Measurements from ENCODE around the gene UBASH3A.

The UBASH3A gene, protein sequence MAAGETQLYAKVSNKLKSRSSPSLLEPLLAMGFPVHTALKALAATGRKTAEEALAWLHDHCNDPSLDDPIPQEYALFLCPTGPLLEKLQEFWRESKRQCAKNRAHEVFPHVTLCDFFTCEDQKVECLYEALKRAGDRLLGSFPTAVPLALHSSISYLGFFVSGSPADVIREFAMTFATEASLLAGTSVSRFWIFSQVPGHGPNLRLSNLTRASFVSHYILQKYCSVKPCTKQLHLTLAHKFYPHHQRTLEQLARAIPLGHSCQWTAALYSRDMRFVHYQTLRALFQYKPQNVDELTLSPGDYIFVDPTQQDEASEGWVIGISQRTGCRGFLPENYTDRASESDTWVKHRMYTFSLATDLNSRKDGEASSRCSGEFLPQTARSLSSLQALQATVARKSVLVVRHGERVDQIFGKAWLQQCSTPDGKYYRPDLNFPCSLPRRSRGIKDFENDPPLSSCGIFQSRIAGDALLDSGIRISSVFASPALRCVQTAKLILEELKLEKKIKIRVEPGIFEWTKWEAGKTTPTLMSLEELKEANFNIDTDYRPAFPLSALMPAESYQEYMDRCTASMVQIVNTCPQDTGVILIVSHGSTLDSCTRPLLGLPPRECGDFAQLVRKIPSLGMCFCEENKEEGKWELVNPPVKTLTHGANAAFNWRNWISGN

DNA sequence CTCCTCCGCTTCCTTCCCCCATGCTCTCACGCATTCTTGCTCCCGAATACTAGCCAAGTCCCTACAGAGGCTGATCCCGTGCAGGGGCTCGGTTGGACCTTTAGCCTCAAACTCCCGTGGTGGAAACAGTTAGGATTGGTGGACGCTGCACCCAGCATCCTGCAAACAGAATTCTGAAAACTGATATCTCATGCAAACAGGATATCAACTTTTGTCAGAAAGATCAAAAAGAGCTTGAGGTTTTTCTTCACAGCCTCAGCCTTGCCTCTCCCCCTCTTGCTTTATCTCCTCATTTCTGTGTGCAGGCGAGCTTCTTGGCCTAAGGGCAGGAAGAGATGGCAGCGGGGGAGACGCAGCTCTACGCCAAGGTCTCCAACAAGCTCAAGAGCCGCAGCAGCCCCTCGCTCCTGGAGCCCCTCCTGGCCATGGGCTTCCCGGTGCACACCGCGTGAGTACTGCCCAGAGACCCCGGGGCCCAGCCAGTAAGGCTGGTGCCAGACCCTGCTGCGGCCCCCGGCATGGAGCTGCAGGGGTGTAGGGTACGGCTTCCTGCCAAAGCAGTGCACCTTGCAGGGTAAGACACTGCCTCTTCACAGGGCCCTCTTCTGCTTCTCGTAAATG lies at the start of gene UBASH3A:
UBASH3A (plus strand) TSS at position 292 of the 621 bp plus-strand sequence; CDS start at position 336, 44 bp downstream.
- no peak for DNase-seq (ENCODE audit: low spot score)

DNA sequence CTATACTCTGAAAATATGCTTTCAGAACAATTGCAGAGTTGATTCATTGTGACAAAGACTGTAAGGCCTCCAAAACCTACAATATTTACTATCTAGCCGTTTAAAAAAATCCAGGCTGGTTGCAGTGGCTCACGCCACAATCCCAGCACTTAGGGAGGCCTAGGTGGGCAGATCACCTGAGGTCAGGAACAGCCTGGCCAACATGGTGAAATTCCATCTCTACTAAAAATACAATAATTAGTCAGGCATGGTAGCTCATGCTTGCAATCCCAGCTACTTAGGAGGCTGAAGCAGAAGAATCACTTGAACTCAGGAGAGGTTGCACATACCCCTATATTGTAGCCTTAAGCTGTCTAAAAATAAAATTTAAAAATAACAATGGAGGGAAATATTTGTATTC lies 47.7 kb upstream of the UBASH3A start:
- DNase-seq (ENCODE audit: low spot score) = no peak

DNA sequence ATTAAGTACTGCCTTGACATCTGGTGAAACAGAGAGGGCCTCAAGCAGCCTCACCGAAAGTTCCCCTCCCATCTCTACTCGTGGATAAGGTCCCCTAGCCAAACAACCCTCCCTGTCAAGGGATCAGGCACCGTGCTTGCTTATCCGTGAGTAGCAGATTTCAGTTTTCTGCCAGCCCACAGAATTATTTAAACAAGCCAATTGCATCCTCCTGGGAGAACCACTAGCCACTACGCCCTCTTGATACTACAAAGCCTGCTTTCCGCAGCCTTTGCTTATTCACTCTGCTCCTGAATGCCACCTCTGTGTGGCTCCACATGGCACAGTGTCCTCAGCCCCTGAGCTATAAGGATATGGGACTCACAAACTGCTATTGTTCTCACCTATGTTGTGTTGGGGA lies 47.1 kb upstream of the UBASH3A start:
- no peak for DNase-seq (ENCODE audit: low spot score)

DNA sequence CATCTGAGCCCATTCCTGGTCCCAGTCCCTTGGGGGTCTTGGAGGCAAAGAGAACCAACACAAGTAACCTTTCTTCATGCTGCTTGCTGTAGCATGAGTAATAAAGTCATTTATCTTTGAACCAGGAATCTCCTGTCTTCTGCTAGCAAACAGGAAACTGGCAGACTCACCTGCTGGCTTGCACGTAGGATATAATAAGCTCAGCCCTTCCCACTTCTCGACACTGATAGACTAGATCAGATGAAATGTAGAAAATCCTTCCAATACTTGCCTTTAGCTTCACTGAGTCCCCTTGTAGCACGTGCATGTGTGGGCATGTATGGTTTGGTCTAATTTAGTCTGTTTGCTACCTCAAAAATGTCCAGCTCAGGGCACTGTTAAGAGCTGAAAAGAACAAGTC lies 46.4 kb upstream of the UBASH3A start:
- DNase-seq (ENCODE audit: low spot score) = no peak

DNA sequence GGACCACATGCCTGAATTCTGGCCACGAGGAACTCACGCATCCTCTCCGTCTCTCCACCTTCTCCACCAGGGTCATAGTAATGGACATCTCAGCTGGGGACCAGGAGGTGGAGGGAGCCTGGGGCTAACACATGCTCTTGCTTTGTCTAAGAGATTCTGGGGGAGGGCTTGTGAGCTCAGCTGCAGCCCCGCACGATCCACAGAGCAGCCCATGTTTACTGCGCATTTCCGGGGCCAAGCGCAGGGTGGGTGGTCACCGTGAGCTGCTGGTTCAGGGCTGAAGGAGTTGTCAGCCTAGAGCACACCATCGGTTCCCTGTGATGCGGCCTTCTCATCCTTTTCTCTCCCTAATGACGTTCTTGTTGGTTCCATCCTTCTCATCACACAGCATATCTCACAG lies 45.4 kb upstream of the UBASH3A start:
- no peak for DNase-seq (ENCODE audit: low spot score)

DNA sequence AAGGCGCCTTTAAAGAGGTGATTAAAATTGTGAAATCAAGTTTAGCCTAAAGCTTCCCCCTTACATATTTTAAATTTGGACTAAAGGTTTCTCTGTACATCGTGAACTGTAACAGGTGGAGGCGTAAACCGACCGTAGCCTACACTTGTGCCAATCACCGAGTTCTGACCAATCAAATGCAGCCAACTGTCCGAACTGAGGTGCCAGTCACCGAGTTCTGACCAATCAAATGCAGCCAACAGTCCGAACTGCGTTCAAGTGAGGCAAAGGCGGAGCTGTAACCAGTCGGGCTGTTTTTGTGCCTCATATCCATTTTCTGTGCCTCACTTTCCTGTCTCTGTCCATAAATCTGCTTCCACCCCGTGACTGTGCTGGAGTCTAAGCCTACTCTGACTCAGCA lies 44.8 kb upstream of the UBASH3A start:
- DNase-seq (ENCODE audit: low spot score) = no peak

DNA sequence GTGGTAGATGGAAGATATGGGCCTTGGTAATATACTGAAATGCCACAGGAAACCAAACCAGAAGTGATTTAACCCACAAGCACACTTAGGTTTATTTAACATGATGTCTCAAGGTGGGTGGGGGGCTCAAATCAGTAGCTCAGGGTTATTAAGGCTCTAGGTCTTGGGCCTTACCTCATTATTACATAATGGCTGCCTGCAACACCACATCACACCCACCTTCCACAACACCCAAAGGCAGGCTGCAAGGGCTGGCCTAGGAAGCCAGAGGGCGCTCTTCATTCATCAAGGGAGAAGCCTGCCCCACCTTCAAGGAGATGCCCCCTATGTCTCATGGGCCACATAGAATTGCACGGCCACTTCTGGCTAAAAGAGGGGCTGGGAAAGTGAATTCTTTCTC lies 43.4 kb upstream of the UBASH3A start:
- no peak for DNase-seq (ENCODE audit: low spot score)

DNA sequence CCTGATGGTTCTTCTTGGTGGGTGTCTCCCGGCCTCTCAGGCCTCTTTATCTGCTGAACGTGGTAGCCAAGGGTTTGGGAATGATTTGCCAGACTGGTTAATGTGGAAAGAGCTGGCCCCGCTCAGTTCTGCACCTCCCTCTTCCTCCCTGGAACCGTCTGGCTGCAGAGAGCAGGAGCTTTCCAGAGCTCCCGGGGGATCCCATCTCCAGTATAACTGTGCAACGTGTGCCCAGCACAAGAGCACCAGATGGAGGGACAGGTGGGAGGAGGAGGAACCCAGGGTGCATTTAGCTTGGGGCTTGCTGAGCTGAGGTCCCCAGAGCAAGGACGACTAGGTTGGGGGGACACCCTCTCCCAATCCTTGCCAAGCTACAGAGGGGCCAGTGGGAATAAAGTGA lies 42.4 kb upstream of the UBASH3A start:
- no peak for DNase-seq (ENCODE audit: low spot score)

DNA sequence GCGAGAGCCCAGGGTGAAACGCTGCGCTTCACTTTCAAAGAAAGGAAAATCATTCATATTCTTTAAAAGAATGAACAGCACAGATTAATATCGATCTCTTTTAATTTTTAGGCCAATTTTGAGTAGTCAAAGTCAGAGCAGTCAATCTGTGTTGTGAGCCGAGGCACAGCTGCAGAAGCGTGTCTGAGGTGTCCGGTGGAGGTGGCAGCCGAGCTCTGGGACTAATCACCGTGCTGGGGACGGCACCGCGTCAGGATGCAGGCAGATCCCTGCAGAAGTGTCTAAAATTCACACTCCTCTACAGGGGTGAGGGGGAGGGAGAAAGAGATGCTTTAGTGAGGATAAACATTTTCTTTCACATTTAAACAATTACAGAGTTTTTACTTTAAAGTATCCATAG lies 41.5 kb upstream of the UBASH3A start:
- DNase-seq (ENCODE audit: low spot score) = no peak

DNA sequence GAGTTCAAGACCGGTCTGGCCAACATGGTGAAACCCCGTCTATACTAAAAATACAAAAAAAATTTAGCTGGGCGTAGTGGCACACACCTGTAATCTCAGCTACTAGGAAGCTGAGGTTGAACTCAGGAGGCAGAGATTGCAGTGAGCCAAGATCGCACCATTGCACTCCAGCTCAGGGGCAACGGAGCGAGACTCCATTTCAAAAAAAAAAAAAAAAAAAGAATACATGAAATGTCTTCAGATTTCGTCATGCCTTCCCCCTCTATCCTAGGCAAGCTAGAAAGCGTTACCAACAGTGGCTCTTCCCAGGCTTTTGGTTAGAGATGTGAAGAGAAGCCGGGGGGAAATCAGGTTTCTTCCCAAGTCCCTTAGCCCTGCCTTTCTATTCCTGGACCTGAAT lies 41.0 kb upstream of the UBASH3A start:
- no peak for DNase-seq (ENCODE audit: low spot score)

DNA sequence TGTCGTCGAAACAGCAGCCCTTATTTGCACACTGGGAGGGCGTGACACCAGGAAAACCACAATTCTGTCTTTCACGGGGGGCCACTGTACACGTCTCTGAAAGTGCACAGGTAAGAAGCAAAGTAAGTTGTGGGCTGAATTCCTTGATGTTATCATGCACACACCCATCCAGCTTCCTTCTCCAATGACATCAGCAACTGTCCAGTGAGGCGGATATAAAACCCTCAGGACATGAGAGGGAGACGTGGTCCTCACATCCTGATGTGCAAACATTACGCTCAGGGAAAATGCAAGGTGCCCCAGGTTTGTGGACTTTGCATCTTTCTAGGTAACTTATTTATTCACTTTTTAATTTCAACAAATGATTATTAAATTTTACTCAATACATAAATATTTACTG lies 40.4 kb upstream of the UBASH3A start:
- DNase-seq (ENCODE audit: low spot score) = no peak

DNA sequence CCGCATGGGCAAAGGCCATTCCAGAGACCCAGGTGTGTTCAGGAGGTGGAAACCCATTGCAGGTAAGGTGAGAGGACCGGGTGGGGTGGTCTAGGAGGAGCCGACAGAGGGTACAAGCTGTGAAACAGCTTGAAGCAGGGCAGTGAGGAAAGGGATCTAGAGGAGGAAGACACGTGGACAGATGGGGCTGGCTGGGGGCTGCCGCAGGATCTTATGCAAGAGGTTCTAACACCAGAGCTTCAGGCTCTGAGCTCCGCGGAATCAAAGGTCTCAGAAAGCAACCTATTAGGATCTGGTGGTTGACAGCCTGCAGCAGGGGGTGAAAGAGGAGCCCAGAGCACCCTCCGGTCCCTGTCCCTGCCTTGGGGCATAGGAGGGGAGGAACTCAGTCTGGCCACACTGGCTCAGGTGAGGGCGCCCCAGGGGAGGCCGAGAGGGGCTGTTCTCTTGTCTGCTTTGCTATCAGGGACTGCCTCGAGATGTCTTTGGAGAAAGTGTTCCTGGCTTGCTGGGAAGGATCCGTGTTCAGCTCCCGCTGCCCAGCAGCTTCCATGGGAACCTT lies 39.3 kb upstream of the UBASH3A start:
- DNase-seq (ENCODE audit: low spot score) = no peak

DNA sequence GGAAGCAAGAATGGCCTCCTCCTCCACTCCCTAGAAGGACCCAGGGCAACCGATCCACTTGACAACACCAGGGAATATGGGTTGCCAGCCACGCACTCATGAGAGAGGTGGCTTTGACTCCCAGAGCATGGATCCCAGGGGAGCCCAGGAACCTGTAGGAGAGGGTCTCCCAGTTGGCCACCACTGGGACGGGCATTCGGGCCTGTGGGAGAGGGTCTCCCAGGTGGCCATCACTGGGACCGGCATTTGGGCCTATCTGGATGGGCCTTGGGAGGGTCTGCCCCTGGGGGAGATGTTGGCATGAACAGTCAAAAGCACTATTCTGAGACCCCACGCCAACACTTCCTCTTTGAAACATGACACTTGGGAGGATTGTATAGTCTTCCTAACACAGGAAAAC lies 37.9 kb upstream of the UBASH3A start:
- no peak for DNase-seq (ENCODE audit: low spot score)

DNA sequence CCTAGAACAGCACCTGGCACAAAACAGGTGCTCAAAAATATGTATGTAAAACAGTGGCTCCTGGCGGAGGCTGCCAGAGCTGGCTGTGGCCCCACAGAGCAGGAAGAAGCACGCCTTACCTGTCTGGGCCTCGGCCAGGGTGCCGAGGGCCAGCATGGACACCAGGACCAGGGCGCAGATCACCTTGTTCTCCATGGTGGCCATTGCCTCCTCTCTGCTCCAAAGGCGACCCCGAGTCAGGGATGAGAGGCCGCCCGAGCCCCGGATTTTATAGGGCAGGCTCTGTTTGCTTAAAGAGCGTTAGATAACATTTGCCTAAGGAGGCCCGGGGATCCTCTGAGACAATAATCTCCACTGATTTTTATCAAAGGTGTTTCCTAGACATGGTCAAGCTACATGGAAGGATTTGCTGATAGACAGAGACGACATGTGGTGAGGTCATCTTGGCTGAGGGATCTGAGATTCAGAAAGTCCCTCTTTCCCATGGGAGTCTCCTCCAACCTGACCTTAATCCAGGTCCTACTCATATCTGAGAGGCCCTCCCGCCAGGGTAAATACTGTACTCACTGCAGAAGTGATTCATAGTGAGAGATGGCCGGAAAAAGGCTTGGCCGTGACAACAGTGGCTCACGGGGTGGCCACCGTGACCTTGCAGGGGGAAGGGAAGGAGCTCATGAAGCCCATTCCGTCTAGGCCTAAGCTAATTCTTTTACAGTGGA lies 37.3 kb upstream of the UBASH3A start, which contains the start of gene TFF1:
TFF1 (minus strand) TSS at position 244 of the 719 bp plus-strand sequence; CDS start at position 204, 40 bp downstream.
- DNase-seq (ENCODE audit: low spot score) = no peak

DNA sequence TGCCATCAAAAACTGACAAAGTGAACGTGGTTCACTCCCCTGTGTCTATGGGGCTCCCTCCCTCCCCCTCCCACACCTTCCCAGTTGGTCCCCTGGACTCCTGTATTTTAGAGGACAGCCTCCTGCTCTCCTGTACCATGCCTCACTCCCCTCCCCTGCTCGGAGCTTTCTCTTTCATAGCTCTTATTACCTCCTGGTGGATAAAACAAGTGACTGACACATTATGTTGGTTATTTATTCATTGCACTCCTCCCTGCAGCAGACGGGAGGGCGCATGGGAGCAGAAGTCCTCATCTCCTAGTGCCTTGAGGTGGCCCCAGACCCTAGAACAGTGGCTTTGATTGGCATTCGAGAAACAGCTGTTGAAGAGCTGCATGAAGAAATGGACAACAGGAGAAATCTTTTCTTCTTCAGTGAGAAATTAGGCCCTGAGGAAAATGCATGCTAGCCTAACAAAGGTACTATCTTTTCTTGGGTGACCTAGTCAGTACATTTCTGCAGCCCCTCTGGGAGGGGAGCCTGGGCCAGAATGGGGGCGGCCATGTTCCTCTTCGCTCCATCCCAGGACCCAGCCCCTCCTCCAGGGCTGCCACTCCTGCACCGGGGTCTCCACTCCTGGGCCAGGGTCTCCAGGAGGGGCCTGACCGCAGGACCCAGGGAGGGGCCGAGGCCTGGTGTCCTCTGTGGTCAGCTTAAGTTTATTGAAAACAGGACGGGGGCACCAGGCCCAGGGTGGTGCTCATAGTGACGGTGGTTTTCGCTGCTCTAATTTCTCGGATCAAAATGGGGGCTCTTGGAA lies 36.1 kb upstream of the UBASH3A start:
- DNase-seq (ENCODE audit: low spot score) = no peak

DNA sequence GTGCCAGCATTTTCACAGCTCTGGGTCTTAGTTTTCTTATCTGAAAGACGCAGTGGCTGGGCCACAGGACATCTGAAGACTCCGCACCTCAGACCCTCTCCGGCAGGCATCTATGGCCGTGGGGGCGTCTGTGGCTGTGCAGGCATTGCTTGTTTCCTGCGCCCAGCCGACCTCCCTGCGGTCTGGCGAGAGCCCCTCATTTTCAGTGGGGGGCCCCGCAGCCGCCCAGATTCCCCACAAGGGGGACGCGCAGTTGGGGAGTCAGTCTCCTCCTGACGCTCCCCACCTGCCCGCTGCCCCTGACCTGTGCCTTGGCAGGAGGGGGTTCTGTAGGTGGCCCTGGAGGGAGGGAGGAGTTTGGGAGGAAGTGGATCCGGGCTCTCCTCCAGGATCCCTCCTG lies 33.9 kb upstream of the UBASH3A start:
- DNase-seq (ENCODE audit: low spot score) = no peak

DNA sequence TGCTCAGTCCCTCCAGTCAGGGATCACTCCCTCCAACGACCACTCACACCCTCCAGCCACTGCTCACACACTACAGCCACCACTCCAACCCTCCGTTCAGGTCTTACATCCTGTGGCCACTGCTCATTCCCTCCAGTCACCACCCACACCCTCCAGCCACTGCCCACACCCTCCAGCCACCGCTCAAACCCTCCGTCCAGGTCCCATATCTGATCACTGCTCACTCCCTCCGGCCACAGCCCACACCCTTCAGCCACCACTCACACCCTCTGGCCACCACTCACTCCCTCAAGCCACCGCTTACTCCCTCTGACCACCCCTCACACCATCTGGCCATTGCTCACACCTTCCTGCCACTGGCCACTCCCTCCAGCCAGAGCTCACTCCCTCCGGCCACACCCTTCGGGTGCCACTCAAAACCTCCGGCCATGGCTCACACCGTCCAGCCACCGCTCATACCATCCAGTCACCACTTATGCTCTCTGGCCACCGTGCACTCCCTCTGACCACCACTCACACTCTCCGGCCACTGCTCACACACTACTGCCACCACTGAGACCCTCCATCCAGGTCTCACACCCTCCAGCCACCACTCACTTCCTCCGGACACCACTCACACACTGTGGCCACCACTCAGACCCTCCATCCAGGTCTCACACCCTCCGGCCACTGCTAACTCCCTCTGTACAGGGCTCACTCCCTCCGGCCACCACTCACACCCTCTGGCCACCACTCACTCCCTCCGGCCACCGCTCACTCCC lies 32.6 kb upstream of the UBASH3A start:
- DNase-seq (ENCODE audit: low spot score) = no peak

DNA sequence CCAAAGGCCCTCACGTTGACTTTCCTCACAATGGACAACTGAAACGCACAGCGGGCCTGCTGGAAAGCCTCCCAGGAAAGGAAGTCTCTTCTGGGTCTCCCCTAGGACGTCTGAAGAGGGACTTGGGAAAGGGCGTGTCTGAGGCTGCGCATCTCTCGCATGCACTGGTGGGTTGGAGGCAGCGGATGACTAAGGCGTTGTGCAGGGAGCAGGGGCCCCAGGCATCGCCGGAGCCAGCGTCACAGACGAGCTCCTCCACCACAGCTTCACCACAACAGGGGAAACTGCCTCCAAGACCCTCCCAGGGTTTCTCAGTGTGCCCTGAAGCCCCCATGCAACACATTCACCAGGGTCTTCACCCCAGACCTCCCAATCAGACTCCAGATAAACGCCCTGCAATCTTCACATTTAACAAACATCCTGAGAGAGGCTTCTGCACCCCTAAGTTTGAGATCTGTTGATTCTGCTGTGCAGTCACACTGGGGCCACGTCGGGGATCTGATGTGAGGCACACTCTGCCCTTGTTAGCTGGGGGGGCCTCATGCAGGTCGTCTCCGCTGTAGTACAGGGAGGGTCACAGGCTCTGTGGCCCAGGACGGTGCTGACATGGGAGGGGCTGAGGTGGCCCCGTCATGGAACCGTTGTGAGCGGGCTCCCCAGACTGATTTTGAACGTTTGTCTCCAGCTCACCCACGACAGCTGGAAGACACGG lies 30.4 kb upstream of the UBASH3A start:
- DNase-seq (ENCODE audit: low spot score) = no peak

DNA sequence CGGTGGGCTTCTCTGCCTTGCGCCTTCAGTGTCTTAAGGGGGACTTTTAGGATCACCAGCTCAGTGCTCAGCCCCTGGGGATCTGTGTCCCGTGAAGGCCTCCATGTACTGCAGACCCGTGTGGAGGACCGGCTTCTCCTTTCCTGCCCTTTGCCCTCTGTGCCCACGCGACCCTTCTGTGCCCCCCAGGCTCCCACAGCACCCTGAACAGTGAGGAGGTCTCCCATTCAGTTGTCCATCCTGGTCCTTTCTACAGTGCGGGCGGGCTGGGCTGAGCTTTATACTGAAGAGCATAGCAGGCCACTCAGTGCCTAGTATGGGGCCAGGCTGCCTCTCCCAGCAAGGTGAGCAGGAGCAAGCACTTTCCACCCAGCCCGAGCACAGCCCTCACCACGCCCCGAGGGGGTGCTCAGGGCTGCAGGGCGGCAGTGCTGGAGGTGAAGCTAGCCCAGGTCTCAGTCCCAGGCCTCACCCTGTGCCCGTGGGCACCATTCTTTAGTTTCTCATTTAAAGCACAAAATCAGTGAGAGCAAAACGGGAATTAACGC lies 29.7 kb upstream of the UBASH3A start:
- DNase-seq (ENCODE audit: low spot score) = no peak

DNA sequence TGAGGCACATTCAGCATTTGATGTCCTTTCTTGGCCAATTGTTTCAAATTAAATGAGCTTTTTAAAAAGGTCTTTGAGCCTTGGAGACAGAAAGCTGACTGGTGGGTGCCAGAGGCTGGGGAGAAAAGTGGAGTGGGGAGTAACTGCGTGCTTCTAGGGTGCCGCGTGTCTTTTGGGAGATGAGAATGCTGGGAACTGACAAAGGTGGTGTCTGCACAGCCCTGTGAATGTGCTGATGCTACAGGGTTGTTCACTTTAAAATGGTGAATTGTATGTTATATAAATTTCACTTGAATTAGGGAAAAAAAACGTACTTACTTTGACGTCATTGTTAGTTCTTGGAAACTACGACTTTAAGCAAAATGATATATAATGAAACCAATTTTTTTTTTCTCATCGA lies 29.2 kb upstream of the UBASH3A start:
- DNase-seq (ENCODE audit: low spot score) = no peak

Measured in AG08396 (cell line).